ENCODE measurements around the gene GNG4. TPM values are rescaled to one million over a fixed set of nuclear protein-coding genes. Genes with fewer than 3 reads are reported as not detected.

Gene GNG4
- total and polyA plus RNA-seq, 10 of the 15 experiments (the other 5 are each of a cell fraction or from before 2014, with no cell fraction given), result 0.03 to 0.15 (median 0.15) TPM; not detected in 7

DNA sequence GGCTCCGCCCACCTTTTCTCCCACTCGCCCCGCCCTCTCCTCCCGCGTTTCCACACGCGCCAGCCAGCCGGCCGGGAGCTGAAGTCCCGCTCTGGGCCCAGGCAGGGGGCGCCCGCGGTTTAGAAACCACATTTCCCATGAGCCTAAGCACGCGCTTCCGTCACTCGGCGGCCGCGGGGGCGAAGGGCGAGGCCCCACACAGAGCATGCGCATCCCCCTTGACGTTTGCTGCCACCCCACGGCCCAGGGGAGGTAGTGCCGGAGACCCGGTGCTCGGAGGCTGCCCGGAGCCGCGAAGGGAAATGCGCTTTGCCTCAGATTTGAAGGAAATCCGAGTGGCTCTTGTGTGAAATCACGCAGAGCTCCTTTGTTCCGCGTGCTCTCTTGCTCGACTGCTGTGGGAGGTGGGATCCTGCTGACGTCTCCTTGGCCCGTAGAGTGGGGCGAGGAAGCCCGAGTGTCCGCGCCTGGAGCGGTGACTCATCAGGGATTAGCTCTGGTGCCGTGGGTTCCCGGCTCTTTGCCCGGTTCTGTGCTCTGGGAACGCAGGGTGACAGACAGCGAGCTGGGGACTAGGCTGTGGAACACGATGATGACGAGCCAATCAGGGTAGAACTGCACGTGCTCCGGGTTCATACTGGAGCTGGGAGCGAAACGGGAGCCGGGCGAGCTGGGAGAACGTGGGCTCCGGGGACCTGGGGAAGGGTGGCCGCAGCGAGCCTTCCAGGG, 144.9 kb downstream of the GNG4 start (continued):
- TF ChIP-seq PAX5 (IDR thresholded peaks at IDR 0.05; ENCODE audit: borderline replicate concordance, low read depth, low read length) (peak; percentile 13; the same call in 1 of the 2 replicates), BRCA1 (IDR thresholded peaks at IDR 0.05; ENCODE audit: low read depth, low read length) (peak; percentile 31), IKZF2 (IDR thresholded peaks at IDR 0.05) (peak; percentile 84 to 91), SREBF1 (IDR thresholded peaks at IDR 0.05; ENCODE audit: low read length) (peak; percentile 67; the same call in 1 of the 2 replicates), CBX5 (IDR thresholded peaks at IDR 0.05; ENCODE audit: low read depth) (0 out of 2 replicates have a peak, but pooled peaks have one; percentile 72), CREB1 (IDR thresholded peaks at IDR 0.05; ENCODE audit: low read depth) (peak; percentile 98), BHLHE40 (IDR thresholded peaks at IDR 0.05; ENCODE audit: borderline replicate concordance in 1 of 2, low read depth in 2 of 2, low read length in 1 of 2) (peak; percentile 80 to 91), JUNB (IDR thresholded peaks at IDR 0.05) (peak; percentile 14; the same call in 1 of the 2 replicates), RELA (IDR thresholded peaks at IDR 0.05; ENCODE audit: borderline replicate concordance, partially characterized antibody) (peak; percentile 61), TCF3 (IDR thresholded peaks at IDR 0.05; ENCODE audit: borderline replicate concordance, insufficient read depth, low read depth, low read length) (peak; percentile 72), HDGF (IDR thresholded peaks at IDR 0.05) (peak; percentile 76; the same call in 1 of the 2 replicates), POLR2AphosphoS5 (IDR thresholded peaks at IDR 0.05; ENCODE audit: low read length) (peak; percentile 81), SMARCA5 (IDR thresholded peaks at IDR 0.05) (peak; percentile 32), LARP7 (IDR thresholded peaks at IDR 0.05) (0 out of 2 replicates have a peak, but pooled peaks have one; percentile 23), RAD51 (IDR thresholded peaks at IDR 0.05) (no peak), RB1 (IDR thresholded peaks at IDR 0.05; ENCODE audit: borderline replicate concordance) (no peak), TAF1 (IDR thresholded peaks at IDR 0.05; ENCODE audit: borderline replicate concordance, low read depth, low read length) (0 out of 2 replicates have a peak, but pooled peaks have one; percentile 20), CBX3 (IDR thresholded peaks at IDR 0.05; ENCODE audit: borderline replicate concordance, low read depth) (no peak), GABPA (IDR thresholded peaks at IDR 0.05; ENCODE audit: low read depth) (peak; percentile 38; the same call in 1 of the 2 replicates), RAD21 (IDR thresholded peaks at IDR 0.05; ENCODE audit: insufficient read depth, low read depth, low read length) (peak; percentile 48; the same call in 1 of the 2 replicates), MEF2A (IDR thresholded peaks at IDR 0.05; ENCODE audit: insufficient read depth, low read depth, low read length) (0 out of 2 replicates have a peak, but pooled peaks have one; percentile 31)
- TF ChIP-seq, protein P1, sequence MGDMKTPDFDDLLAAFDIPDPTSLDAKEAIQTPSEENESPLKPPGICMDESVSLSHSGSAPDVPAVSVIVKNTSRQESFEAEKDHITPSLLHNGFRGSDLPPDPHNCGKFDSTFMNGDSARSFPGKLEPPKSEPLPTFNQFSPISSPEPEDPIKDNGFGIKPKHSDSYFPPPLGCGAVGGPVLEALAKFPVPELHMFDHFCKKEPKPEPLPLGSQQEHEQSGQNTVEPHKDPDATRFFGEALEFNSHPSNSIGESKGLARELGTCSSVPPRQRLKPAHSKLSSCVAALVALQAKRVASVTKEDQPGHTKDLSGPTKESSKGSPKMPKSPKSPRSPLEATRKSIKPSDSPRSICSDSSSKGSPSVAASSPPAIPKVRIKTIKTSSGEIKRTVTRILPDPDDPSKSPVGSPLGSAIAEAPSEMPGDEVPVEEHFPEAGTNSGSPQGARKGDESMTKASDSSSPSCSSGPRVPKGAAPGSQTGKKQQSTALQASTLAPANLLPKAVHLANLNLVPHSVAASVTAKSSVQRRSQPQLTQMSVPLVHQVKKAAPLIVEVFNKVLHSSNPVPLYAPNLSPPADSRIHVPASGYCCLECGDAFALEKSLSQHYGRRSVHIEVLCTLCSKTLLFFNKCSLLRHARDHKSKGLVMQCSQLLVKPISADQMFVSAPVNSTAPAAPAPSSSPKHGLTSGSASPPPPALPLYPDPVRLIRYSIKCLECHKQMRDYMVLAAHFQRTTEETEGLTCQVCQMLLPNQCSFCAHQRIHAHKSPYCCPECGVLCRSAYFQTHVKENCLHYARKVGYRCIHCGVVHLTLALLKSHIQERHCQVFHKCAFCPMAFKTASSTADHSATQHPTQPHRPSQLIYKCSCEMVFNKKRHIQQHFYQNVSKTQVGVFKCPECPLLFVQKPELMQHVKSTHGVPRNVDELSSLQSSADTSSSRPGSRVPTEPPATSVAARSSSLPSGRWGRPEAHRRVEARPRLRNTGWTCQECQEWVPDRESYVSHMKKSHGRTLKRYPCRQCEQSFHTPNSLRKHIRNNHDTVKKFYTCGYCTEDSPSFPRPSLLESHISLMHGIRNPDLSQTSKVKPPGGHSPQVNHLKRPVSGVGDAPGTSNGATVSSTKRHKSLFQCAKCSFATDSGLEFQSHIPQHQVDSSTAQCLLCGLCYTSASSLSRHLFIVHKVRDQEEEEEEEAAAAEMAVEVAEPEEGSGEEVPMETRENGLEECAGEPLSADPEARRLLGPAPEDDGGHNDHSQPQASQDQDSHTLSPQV (IDR thresholded peaks at IDR 0.05), result no peak
- TF ChIP-seq, protein P2, sequence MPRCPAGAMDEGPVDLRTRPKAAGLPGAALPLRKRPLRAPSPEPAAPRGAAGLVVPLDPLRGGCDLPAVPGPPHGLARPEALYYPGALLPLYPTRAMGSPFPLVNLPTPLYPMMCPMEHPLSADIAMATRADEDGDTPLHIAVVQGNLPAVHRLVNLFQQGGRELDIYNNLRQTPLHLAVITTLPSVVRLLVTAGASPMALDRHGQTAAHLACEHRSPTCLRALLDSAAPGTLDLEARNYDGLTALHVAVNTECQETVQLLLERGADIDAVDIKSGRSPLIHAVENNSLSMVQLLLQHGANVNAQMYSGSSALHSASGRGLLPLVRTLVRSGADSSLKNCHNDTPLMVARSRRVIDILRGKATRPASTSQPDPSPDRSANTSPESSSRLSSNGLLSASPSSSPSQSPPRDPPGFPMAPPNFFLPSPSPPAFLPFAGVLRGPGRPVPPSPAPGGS (IDR thresholded peaks at IDR 0.05; ENCODE audit: borderline replicate concordance, insufficient read depth, low read depth, low read length, poor library complexity, severe bottlenecking), result peak; percentile 51
- TF ChIP-seq, protein P3, sequence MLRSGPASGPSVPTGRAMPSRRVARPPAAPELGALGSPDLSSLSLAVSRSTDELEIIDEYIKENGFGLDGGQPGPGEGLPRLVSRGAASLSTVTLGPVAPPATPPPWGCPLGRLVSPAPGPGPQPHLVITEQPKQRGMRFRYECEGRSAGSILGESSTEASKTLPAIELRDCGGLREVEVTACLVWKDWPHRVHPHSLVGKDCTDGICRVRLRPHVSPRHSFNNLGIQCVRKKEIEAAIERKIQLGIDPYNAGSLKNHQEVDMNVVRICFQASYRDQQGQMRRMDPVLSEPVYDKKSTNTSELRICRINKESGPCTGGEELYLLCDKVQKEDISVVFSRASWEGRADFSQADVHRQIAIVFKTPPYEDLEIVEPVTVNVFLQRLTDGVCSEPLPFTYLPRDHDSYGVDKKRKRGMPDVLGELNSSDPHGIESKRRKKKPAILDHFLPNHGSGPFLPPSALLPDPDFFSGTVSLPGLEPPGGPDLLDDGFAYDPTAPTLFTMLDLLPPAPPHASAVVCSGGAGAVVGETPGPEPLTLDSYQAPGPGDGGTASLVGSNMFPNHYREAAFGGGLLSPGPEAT (IDR thresholded peaks at IDR 0.05; ENCODE audit: low read depth), result peak; percentile 66
